Measurements from ENCODE around the gene IL17RB. TPM values are rescaled to one million over a fixed set of nuclear protein-coding genes. Genes with fewer than 3 reads are reported as not detected.

IL17RB gene
- total RNA-seq, 1 donor: under 0.01 TPM

GRCh38 chr3:53856964-53857363 is 10.6 kb downstream of the IL17RB start:
- DNase-seq (ENCODE audit: low read depth in 2 of 3, low spot score in 2 of 3): no peak

- no peak for DNase-seq (ENCODE audit: low read depth in 2 of 3, low spot score in 2 of 3)
These were observed 11.9 kb downstream of the IL17RB start for GRCh38 chr3:53858096-53858741.

GRCh38 chr3:53859178-53859577 is 12.8 kb downstream of the IL17RB start:
- no peak for DNase-seq (ENCODE audit: low read depth in 2 of 3, low spot score in 2 of 3)

- DNase-seq (ENCODE audit: low read depth in 2 of 3, low spot score in 2 of 3): no peak
These were observed 13.8 kb downstream of the IL17RB start for GRCh38 chr3:53860196-53860595.

DNA sequence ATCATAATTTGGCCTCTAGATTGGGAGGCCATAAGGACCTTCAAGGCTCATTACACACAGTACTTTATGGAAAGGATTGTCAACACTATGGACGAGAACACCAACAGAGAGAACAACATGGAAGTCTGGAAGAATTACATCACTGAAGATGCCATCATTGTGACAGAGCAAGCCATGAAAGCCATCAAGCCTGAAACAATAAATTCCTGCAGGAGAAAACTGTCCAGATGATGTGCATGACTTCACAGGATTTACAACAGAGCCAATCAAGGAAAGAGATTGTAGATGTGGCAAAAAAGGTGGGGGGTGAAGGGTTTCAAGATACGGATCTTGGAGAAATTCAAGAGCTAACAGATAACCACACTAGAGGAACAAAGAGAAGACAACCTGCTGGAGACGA is 15.9 kb downstream of the IL17RB start:
- no peak for DNase-seq (ENCODE audit: low read depth in 2 of 3, low spot score in 2 of 3)

GRCh38 chr3:53863145-53863544 is 16.8 kb downstream of the IL17RB start:
- DNase-seq (ENCODE audit: low read depth in 2 of 3, low spot score in 2 of 3): no peak

- no peak for DNase-seq (ENCODE audit: low read depth in 2 of 3, low spot score in 2 of 3)
These were observed 19.5 kb downstream of the IL17RB start for GRCh38 chr3:53865732-53866499.

- no peak for DNase-seq (ENCODE audit: low read depth in 2 of 3, low spot score in 2 of 3)
These were observed 34.3 kb downstream of the IL17RB start for GRCh38 chr3:53880396-53881345.

GRCh38 chr3:53881691-53882593 is 35.6 kb downstream of the IL17RB start, which contains the start of gene ACTR8:
Gene ACTR8 (minus strand): TSS chr3:53882152. CDS start chr3:53882101, 51 bp downstream.
- peak; percentile 75 to 90 (median 88) for DNase-seq (ENCODE audit: low read depth in 2 of 3, low spot score in 2 of 3)

- no peak for DNase-seq (ENCODE audit: low read depth in 2 of 3, low spot score in 2 of 3)
These were observed 36.6 kb downstream of the IL17RB start for GRCh38 chr3:53883008-53883407.

DNA sequence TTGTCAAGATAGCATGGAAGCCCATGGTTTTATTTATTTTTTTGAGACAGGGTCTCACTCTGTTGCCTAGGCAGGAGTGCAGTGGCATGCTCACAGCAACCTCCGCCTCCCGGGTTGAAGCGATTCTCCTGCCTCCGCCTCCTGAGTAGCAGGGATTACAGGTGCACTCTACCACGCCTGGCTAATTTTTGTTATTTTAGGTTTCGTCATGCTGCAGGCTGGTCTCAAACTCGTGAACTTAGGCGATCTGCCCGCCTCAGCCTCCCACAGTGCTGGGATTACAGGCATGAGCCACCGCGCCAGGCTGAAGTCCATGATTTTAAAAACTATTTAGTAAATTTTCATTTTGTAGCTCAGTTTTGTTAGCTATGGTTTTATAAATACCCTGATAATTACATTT is 38.3 kb downstream of the IL17RB start:
- no peak for DNase-seq (ENCODE audit: low read depth in 2 of 3, low spot score in 2 of 3)

GRCh38 chr3:53885239-53885638 is 38.9 kb downstream of the IL17RB start:
- no peak for DNase-seq (ENCODE audit: low read depth in 2 of 3, low spot score in 2 of 3)

- no peak for DNase-seq (ENCODE audit: low read depth in 2 of 3, low spot score in 2 of 3)
These were observed 41.1 kb downstream of the IL17RB start for GRCh38 chr3:53887446-53887845.

DNA sequence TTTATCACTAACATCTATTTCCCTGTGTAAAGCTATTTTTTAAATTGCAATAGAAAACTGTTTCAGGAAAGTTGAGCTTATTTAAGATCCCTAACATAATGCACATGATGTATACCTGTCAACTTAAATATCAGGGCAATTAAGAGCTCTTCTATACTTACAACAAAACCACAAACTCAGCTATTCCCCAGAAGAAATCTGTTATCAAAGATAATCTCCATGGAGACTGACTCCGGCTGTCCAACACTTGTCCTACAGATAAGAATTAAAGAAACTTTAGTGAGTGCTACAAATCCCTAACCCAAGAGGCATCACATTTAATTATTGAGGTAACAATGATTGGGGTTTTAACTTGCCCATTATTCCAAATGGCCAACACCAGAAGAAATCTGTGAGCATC is 41.9 kb downstream of the IL17RB start:
- peak in 1 of 3 donors; percentile 47 for DNase-seq (ENCODE audit: low read depth in 2 of 3, low spot score in 2 of 3)

DNA sequence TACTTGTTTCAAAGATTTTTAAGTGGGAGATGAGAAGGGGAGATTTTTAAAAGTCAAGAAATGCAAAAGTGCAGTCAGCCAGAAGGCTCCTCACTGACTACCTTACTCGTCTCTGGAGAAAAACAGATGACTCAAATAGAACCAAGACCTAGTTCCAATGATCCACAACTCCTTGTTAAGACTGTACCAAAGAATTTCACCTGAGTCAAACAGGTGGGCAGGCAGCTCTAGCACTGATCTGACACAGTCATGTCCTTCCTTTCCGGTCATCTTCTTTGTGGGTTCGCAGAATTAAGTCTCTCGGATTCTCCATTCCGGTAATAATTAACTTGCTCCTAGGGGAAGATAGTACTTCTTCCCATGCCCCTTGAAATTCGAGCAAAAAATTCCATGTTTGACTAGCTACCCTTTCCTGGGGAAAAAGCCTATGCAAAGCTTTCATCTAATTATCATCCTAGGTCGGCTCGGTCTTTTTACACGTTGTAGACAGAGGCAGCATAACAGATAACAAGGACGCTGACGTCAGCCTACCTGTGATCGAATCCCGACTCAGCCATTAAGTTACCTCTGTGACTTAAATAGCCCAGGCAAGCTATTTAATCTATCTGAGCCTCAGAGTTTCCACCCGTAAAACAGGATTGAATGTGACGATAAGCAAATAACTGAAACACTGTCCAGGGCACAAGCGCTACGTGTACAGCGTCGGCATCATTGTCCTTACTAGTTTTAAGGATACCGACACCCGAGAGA is 44.5 kb downstream of the IL17RB start:
- DNase-seq (ENCODE audit: low read depth in 2 of 3, low spot score in 2 of 3): peak; percentile 34 to 48 (median 44)

- DNase-seq (ENCODE audit: low read depth in 2 of 3, low spot score in 2 of 3): peak; percentile 93 to 99 (median 99)
These were observed 45.3 kb downstream of the IL17RB start, which contains the start of gene SELENOK for GRCh38 chr3:53891497-53892285. Gene SELENOK (minus strand): TSS chr3:53891859.

- DNase-seq (ENCODE audit: low read depth in 2 of 3, low spot score in 2 of 3): no peak
These were observed 45.9 kb downstream of the IL17RB start for GRCh38 chr3:53892286-53892637.

DNA sequence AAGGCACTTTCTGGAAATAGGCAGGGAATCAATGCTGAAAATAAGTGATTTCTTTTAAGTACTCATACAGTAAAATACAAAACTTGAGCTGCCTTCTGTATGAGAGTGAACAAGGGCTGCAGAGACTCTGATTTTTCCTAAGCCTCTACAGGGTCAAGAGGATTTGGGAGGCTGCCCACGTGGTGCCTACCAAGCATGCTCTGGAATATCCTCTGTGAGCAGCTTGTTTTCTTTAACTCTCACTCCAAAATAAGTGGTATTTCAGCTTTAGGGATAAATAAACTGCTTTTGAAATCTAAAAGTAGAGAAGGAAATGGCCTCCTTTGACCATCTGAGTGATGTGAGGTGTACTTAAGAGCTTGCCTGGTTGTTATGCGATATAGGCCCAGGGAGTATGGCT is 53.4 kb downstream of the IL17RB start:
- no peak for DNase-seq (ENCODE audit: low read depth in 2 of 3, low spot score in 2 of 3)

Data from hematopoietic multipotent progenitor cell (in vitro differentiated cells).